BE2C (cell line): ENCODE measurements around the gene COL4A2.

Experiments
- DNase-seq: peaks from one replicate; pipeline ENCODE4 v3.0.0-alpha.2; 2020
- H3K27me3 ChIP-seq: fragments of 250-450 bp; sonication (Bioruptor Pico); 2 replicates; pipeline ENCODE4 v1.5.1; 2020; ENCODE audit warnings: mild to moderate bottlenecking
- H3K36me3 ChIP-seq: fragments of 250-450 bp; sonication (Bioruptor Pico); 2 replicates; pipeline ENCODE4 v1.5.1; 2020; ENCODE audit warnings: mild to moderate bottlenecking
- H3K4me1 ChIP-seq: fragments of 250-450 bp; sonication (Bioruptor Pico); 2 replicates; pipeline ENCODE4 v1.5.1; 2020
- H3K4me3 ChIP-seq: 2 replicates; pipeline ENCODE4 v1.5.1; 2011; ENCODE audit warnings: low read depth, low read length
- H3K9me3 ChIP-seq: fragments of 250-450 bp; sonication (Bioruptor Pico); 2 replicates; pipeline ENCODE4 v1.5.1; 2020
- TF ChIP-seq, protein P1 (sequence below): IDR thresholded peaks from 2 replicates; pipeline ENCODE4 v1.5.1; 2012; ENCODE audit warnings: mild to moderate bottlenecking, low read depth, low read length

Gene COL4A2

GRCh38 chr13:110435331-110435730 is 128.2 kb downstream of the COL4A2 start:
- H3K4me3 ChIP-seq, result no peak overlapping the region
- no peak for DNase-seq
- TF ChIP-seq, protein P1, sequence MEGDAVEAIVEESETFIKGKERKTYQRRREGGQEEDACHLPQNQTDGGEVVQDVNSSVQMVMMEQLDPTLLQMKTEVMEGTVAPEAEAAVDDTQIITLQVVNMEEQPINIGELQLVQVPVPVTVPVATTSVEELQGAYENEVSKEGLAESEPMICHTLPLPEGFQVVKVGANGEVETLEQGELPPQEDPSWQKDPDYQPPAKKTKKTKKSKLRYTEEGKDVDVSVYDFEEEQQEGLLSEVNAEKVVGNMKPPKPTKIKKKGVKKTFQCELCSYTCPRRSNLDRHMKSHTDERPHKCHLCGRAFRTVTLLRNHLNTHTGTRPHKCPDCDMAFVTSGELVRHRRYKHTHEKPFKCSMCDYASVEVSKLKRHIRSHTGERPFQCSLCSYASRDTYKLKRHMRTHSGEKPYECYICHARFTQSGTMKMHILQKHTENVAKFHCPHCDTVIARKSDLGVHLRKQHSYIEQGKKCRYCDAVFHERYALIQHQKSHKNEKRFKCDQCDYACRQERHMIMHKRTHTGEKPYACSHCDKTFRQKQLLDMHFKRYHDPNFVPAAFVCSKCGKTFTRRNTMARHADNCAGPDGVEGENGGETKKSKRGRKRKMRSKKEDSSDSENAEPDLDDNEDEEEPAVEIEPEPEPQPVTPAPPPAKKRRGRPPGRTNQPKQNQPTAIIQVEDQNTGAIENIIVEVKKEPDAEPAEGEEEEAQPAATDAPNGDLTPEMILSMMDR, result no peak
- H3K9me3 ChIP-seq, result no peaks in the 10 kb centered on the region
- H3K4me1 ChIP-seq, result peaks cover 15% of the 10 kb centered on the region
- H3K36me3 ChIP-seq, result no peaks in the 10 kb centered on the region
- H3K27me3 ChIP-seq, result no peaks in the 10 kb centered on the region

DNA sequence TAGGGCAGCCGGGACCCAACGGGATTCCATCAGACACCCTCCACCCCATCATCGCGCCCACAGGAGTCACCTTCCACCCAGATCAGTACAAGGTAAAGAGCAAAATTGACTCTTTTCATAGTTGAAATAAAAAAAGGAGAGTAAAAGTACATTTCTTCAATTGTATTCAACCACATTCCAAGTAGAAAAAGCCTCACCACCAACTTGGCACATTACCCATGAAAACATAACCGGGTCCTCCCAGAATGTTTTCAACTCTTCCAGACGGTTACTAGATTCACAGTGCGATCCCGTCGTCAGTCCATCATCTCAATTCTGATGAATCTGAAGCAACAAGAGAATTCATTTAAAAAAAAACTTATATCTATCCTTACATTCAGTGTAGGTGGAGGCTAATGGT is 129.2 kb downstream of the COL4A2 start:
- TF ChIP-seq, protein P1, result no peak
- H3K4me3 ChIP-seq, result no peak overlapping the region
- H3K27me3 ChIP-seq, result no peaks in the 10 kb centered on the region
- no peaks in the 10 kb centered on the region for H3K9me3 ChIP-seq
- peaks cover 15% of the 10 kb centered on the region for H3K4me1 ChIP-seq
- no peaks in the 10 kb centered on the region for H3K36me3 ChIP-seq
- DNase-seq, result no peak

DNA sequence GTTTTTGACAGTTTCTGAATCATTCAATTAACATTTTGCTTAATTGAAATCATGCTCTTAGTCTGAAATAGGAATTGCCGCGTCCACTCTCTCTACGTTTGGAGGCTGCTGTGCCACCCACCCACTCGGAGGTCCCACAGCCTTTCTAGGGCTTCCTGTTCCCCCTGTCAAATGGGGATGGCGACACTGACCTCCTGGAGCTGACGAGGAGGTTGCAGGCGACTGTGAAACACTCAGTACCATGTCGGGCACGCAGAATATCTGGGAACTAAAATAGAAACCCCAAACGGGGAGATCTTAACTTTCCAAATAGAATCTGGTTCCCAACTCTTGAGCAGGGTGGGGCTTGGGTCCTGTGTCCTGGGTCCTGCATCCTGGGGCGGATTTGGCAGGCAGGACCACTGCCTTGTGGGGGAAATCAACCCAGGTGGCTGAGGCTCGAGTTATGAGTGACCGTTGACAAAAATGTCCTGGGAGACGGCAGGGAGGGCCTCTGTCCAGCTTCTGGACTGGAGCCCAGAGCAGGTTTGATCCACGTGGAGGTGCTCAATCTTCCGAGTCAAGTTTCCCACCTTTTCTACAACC is 129.8 kb downstream of the COL4A2 start:
- no peak for DNase-seq
- TF ChIP-seq, protein P1, result no peak
- Histone ChIP-seq H3K4me3 (no peak overlapping the region), H3K27me3 (no peaks in the 10 kb centered on the region), H3K9me3 (no peaks in the 10 kb centered on the region), H3K4me1 (peaks cover 10% of the 10 kb centered on the region), H3K36me3 (no peaks in the 10 kb centered on the region)

DNA sequence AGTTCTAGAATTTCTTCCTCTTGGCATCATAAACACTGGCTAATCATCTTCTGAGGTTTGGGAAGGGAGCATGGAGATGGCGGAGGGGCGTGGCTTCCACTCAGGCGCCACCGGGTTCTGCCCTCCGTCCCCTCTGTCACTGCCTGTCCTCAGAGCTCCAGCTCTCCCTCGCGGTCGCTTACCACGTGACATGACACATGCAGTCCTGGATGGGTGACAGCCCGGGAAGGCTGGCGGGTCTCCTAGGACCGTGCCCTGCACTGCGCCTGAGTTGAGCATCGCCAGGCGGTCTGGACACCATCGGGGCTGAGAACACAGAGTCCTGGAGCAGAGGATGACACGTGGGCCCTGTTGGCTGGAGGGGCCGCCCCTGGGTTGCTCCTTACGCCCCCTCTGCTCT is 131.1 kb downstream of the COL4A2 start:
- no peak for DNase-seq
- no peaks in the 10 kb centered on the region for H3K9me3 ChIP-seq
- no peak overlapping the region for H3K4me3 ChIP-seq
- TF ChIP-seq, protein P1, result no peak
- no peaks in the 10 kb centered on the region for H3K36me3 ChIP-seq
- peaks cover 10% of the 10 kb centered on the region for H3K4me1 ChIP-seq
- H3K27me3 ChIP-seq, result no peaks in the 10 kb centered on the region

DNA sequence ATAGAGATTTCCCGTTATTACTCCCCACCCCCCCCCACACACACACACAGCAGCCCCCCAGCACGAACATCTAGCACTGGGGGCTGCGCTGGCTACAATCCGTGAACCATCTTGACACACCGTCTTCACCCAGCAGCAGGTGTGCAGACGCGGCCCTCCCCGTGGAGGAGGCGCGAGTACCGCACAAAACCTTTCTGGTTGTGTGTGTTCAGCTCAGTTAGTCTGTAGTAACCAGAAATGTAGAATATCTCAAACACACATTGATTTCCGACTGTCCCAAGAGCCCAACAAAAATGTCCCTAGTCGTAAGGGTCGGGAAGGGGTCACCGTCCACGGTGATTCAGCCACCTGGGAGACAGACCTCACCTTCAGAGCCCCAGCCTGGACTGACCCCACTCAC is 131.7 kb downstream of the COL4A2 start:
- Histone ChIP-seq H3K9me3 (no peaks in the 10 kb centered on the region), H3K4me3 (no peak overlapping the region), H3K4me1 (peaks cover 8% of the 10 kb centered on the region), H3K36me3 (no peaks in the 10 kb centered on the region), H3K27me3 (no peaks in the 10 kb centered on the region; the same call in 1 of the 2 replicates)
- no peak for DNase-seq
- TF ChIP-seq, protein P1, result no peak

GRCh38 chr13:110440946-110441731 is 134.1 kb downstream of the COL4A2 start:
- Histone ChIP-seq H3K4me1 (0 out of 2 replicates have a peak, but pooled peaks cover 6% of the 10 kb centered on the region), H3K27me3 (no peaks in the 10 kb centered on the region; the same call in 1 of the 2 replicates), H3K4me3 (no peak overlapping the region), H3K36me3 (no peaks in the 10 kb centered on the region), H3K9me3 (no peaks in the 10 kb centered on the region)
- DNase-seq, result no peak
- TF ChIP-seq, protein P1, result no peak
